Stimulated activated CD8-positive, alpha-beta memory T cell treated with anti-CD3 and anti-CD28 coated beads, Interleukin-2, amount 100 ng/mL, for 1 hour (primary cell): ENCODE measurements around the gene ADIPOR2.
"Not testable (repeated sequence)": the region's sequence is repeated elsewhere in the genome, so short reads cannot be mapped to it uniquely, and the experiment has no call there.

Source experiments
- DNase-seq, 2 donors: peaks; one replicate each; pipeline ENCODE4 v3.0.0-alpha.2; 2020; ENCODE audit warnings: low read depth in 2 of 2

The ADIPOR2 gene

GRCh38 chr12:1732914-1733313 is 42.0 kb downstream of the ADIPOR2 start:
- no peak for DNase-seq

- DNase-seq: not testable (repeated sequence)
Observed at GRCh38 chr12:1733712-1734111, 42.8 kb downstream of the ADIPOR2 start.

- DNase-seq: no peak
Observed at GRCh38 chr12:1737652-1738286, 46.9 kb downstream of the ADIPOR2 start.

GRCh38 chr12:1738446-1738845 is 47.6 kb downstream of the ADIPOR2 start:
- no peak for DNase-seq

GRCh38 chr12:1739368-1739767 is 48.5 kb downstream of the ADIPOR2 start:
- DNase-seq: no peak

- no peak for DNase-seq
Observed at GRCh38 chr12:1740161-1740948, 49.5 kb downstream of the ADIPOR2 start.

GRCh38 chr12:1741154-1741949 is 50.5 kb downstream of the ADIPOR2 start:
- no peak for DNase-seq

- DNase-seq: no peak
Observed at GRCh38 chr12:1744932-1745331, 54.1 kb downstream of the ADIPOR2 start.

GRCh38 chr12:1747609-1748008 is 56.7 kb downstream of the ADIPOR2 start:
- DNase-seq: no peak

- no peak for DNase-seq
Observed at GRCh38 chr12:1749019-1749418, 58.1 kb downstream of the ADIPOR2 start.

- no peak for DNase-seq
Observed at GRCh38 chr12:1750300-1750699, 59.4 kb downstream of the ADIPOR2 start.

- no peak for DNase-seq
Observed at GRCh38 chr12:1758376-1758775, 67.5 kb downstream of the ADIPOR2 start.

GRCh38 chr12:1758887-1759286 is 68.0 kb downstream of the ADIPOR2 start:
- no peak for DNase-seq

GRCh38 chr12:1760566-1761382 is 69.9 kb downstream of the ADIPOR2 start:
- DNase-seq: no peak

- no peak for DNase-seq
Observed at GRCh38 chr12:1761857-1762256, 71.0 kb downstream of the ADIPOR2 start.

- no peak for DNase-seq
Observed at GRCh38 chr12:1763153-1763552, 72.3 kb downstream of the ADIPOR2 start.

GRCh38 chr12:1766110-1766509 is 75.2 kb downstream of the ADIPOR2 start:
- no peak for DNase-seq

- DNase-seq: no peak
Observed at GRCh38 chr12:1767407-1768090, 76.7 kb downstream of the ADIPOR2 start.

GRCh38 chr12:1768615-1769014 is 77.7 kb downstream of the ADIPOR2 start:
- DNase-seq: no peak

GRCh38 chr12:1769809-1770494 is 79.1 kb downstream of the ADIPOR2 start:
- no peak for DNase-seq
